ENCODE results near the gene KAT2A. TPM values are rescaled to one million over a fixed set of nuclear protein-coding genes. Genes with fewer than 3 reads are reported as not detected.

Gene KAT2A
- total RNA-seq, 1 donor from 2014 or later, result 18.4 TPM

DNA sequence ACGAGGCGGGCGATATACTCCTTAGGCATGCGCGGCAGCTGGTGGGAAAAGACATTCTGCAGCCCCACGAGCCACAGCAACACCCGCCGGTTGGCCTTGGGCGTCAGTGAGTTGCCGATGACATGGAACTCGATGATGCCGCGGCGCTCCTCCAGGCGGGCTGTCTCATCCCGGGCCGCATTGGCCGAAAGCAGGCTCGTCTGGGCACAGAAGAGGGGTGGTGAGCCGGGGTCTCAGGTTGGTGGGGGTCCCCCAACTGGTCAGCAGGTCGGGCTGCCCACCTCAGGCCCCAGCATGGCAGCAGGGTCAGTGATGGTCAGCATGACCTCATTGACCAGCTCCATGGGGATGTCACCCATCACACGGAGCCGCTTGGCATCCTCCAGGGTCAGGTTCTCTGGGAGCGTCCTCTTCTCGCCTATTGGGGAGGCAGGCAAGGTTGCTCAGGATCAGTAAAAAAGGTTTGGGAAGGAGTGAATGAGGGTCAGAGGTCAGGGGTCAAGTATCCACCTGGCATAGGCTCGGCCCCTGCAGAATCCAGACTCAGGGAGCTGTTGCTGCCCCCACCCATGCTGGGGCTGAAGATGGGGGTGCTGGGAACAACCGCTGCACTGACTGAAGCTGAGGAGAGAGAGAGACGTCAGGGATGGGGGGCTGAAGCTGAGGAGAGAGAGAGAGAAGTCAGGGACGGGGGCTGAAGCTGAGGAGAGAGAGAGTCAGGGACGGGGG lies 3.6 kb downstream of the KAT2A start:
- Histone ChIP-seq H3K4me3 (no peak overlapping the region), H3K9ac (no peak overlapping the region), H3K27me3 (no peaks in the 10 kb centered on the region), H3K9me3 (ENCODE audit: low read depth) (no peaks in the 10 kb centered on the region), H3K4me1 (peaks cover 10% of the 10 kb centered on the region), H3K36me3 (no peaks in the 10 kb centered on the region), H3F3A (ENCODE audit: low read depth) (peaks cover 13% of the 10 kb centered on the region), H3K4me2 (no peak overlapping the region), H4K20me1 (ENCODE audit: low read depth) (no peaks in the 10 kb centered on the region), H3K79me2 (ENCODE audit: low read depth) (no peaks in the 10 kb centered on the region), H3K27ac (no peak overlapping the region), H2AFZ (replicated peaks) (no peak overlapping the region)
- Mint-ChIP-seq H3K27me3 (ENCODE audit: insufficient read depth, low read depth) (peaks cover 5% of the 10 kb centered on the region), H3K36me3 (peaks cover 7% of the 10 kb centered on the region), H3K4me3 (no peak overlapping the region), H3K9me3 (no peaks in the 10 kb centered on the region), H3K27ac (no peak overlapping the region), H3K4me1 (peaks cover 12% of the 10 kb centered on the region)
- TF ChIP-seq EZH2phosphoT487 (IDR thresholded peaks at IDR 0.05), result no peak
- TF ChIP-seq EZH2 (IDR thresholded peaks at IDR 0.05), result no peak
- TF ChIP-seq, protein P1, sequence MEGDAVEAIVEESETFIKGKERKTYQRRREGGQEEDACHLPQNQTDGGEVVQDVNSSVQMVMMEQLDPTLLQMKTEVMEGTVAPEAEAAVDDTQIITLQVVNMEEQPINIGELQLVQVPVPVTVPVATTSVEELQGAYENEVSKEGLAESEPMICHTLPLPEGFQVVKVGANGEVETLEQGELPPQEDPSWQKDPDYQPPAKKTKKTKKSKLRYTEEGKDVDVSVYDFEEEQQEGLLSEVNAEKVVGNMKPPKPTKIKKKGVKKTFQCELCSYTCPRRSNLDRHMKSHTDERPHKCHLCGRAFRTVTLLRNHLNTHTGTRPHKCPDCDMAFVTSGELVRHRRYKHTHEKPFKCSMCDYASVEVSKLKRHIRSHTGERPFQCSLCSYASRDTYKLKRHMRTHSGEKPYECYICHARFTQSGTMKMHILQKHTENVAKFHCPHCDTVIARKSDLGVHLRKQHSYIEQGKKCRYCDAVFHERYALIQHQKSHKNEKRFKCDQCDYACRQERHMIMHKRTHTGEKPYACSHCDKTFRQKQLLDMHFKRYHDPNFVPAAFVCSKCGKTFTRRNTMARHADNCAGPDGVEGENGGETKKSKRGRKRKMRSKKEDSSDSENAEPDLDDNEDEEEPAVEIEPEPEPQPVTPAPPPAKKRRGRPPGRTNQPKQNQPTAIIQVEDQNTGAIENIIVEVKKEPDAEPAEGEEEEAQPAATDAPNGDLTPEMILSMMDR (IDR thresholded peaks at IDR 0.05), result no peak
- no peak for DNase-seq (ENCODE audit: low spot score)

DNA sequence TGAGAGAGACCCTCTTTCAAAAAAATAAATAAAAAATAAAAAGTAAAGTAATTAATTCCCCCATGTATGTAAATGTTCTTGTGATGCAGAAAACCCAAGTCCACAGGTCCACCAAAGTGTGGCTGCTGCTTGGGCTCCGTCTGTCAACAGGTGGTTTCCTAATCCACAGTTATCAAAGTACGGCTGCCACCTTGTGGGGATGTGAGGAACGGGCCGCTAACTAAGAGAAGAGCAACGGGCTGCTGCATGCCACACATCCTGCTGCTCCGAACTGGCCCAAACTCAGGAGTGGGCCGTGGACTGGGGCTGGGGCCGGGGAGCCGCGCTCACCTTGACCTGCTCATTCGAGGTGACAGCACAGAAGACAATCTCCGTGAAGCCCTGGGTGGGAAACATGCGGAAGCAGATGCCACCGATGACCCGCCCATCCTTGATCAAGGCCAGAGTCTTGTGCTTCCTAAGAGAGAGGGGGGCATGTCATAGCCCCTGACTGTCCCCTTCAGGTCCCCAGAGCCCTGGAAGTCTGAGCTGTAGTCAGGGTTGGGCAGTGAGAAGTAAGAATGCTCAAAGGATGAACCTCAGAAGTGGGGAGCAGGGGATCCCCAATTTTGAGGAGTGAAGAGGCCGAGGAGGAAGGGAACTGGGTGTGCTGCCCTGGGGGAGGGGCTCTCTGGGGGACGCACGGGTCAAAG lies 4.3 kb downstream of the KAT2A start:
- H3K4me1 Mint-ChIP-seq, result peaks cover 15% of the 10 kb centered on the region
- Histone ChIP-seq H4K20me1 (ENCODE audit: low read depth) (no peaks in the 10 kb centered on the region), H3K4me3 (no peak overlapping the region), H3K9me3 (ENCODE audit: low read depth) (no peaks in the 10 kb centered on the region), H3K27ac (no peak overlapping the region), H3K9ac (no peak overlapping the region), H3K36me3 (no peaks in the 10 kb centered on the region), H3K4me2 (no peak overlapping the region), H3K79me2 (ENCODE audit: low read depth) (no peaks in the 10 kb centered on the region), H3K4me1 (peaks cover 5% of the 10 kb centered on the region), H3K27me3 (no peaks in the 10 kb centered on the region), H3F3A (ENCODE audit: low read depth) (peaks cover 6% of the 10 kb centered on the region), H2AFZ (replicated peaks) (no peak overlapping the region)
- no peak for TF ChIP-seq EZH2phosphoT487 (IDR thresholded peaks at IDR 0.05)
- TF ChIP-seq EZH2 (IDR thresholded peaks at IDR 0.05), result no peak
- TF ChIP-seq, protein P1 (IDR thresholded peaks at IDR 0.05), result peak; percentile 76
- peaks cover 5% of the 10 kb centered on the region for H3K27me3 Mint-ChIP-seq (ENCODE audit: insufficient read depth, low read depth)
- no peak overlapping the region for H3K27ac Mint-ChIP-seq
- peak; percentile 89 for DNase-seq (ENCODE audit: low spot score)
- H3K9me3 Mint-ChIP-seq, result no peaks in the 10 kb centered on the region
- H3K36me3 Mint-ChIP-seq, result peaks cover 4% of the 10 kb centered on the region
- H3K4me3 Mint-ChIP-seq, result peak overlapping the region; percentile 39

DNA sequence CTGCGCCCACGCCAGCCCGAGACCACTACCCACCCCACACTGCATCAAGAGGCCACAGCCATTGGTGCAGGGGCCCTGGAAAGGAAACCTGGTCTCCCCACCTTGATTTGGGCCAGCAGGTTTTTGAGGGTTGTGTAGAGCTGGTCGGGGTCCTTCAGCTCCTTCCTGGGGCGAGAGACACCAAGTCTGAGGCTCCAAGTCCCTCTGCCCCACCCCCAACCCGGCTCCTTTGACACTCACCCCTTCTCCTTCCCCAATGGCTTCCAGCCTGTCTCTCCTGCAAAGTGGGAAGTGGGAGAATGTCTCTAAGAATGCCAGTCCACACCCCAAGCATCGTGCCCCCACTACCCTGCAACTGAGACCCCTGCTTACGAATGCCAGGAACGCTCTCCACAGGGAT lies 7.0 kb downstream of the KAT2A start:
- Histone ChIP-seq H3K27me3 (no peaks in the 10 kb centered on the region), H3F3A (ENCODE audit: low read depth) (no peaks in the 10 kb centered on the region), H3K27ac (no peak overlapping the region), H3K79me2 (ENCODE audit: low read depth) (no peaks in the 10 kb centered on the region), H2AFZ (replicated peaks) (no peak overlapping the region), H3K4me3 (no peak overlapping the region), H3K4me2 (no peak overlapping the region), H3K4me1 (no peaks in the 10 kb centered on the region), H3K9me3 (ENCODE audit: low read depth) (no peaks in the 10 kb centered on the region), H3K9ac (no peak overlapping the region), H3K36me3 (no peaks in the 10 kb centered on the region), H4K20me1 (ENCODE audit: low read depth) (no peaks in the 10 kb centered on the region)
- Mint-ChIP-seq H3K27ac (no peak overlapping the region), H3K9me3 (no peaks in the 10 kb centered on the region), H3K27me3 (ENCODE audit: insufficient read depth, low read depth) (peaks cover 4% of the 10 kb centered on the region), H3K4me1 (peaks cover 9% of the 10 kb centered on the region), H3K4me3 (no peak overlapping the region), H3K36me3 (peaks cover 4% of the 10 kb centered on the region)
- no peak for TF ChIP-seq EZH2phosphoT487 (IDR thresholded peaks at IDR 0.05)
- TF ChIP-seq EZH2 (IDR thresholded peaks at IDR 0.05), result no peak
- TF ChIP-seq, protein P1 (IDR thresholded peaks at IDR 0.05), result no peak
- no peak for DNase-seq (ENCODE audit: low spot score)

Data from neural progenitor cell (in vitro differentiated cells).